GM19463 (cell line): ENCODE results near the gene HADHB.

Experiments used
- ATAC-seq: cut with Tn5 transposase; IDR thresholded peaks from one replicate; pipeline ENCODE4 v1.9.1; 2021; ENCODE audit warnings: mild to moderate bottlenecking, moderate library complexity; ENCODE audit not compliant: unreplicated experiment

HADHB gene

DNA sequence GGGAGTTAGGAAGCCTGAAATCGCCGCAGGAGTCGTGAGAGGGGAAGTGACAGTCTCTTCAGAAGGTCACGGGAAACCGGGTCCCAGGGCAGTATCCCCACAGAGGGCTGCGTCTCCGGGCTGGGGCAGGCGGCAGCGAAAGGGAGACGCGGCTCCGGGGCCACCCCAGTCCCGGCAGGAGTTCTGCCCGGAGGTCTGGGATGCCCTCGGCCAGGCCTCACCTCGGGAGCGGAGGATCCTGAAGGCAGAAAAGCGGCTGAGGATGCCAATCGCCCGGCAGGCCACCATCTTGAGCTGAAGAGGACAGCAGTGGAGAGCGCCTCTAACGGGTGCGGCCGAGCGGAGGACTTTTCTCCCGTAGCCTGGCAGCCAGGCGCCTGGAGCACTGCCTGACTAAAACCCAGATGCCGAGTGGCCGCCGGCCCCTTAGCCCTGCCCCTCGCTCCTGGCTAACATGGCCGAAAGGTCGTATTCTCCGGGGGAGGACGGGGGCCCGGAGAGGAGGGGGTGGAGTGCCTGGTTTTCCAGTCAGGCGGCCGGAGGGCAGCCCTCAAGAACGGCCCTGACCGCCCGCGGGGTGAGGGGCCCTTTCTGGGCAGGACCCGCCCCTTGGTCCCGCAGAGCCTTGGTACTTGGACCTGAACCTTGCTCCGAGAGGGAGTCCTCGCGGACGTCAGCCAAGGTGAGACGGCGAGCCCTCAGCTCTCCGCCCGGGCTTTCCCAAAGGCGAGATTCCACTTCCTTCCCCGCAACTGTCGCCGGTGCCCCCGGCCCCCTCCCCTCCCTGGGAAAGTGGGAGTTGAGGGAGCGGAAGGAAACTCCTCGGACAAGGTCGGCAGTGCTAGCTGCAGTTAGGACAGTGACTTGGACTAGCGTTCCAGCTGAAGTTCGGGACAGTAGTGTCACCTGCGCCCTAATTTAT is at the start of gene HADHB, which contains the start of gene HADHA:
TSS of gene HADHB (plus strand) at position 631 of the 922 bp plus-strand sequence. CDS start 9,316 bp downstream, outside the sequence.
TSS of gene HADHA (minus strand) at position 324 of the 922 bp plus-strand sequence. CDS start at position 288, 36 bp downstream.
- peak; percentile 71 for ATAC-seq

DNA sequence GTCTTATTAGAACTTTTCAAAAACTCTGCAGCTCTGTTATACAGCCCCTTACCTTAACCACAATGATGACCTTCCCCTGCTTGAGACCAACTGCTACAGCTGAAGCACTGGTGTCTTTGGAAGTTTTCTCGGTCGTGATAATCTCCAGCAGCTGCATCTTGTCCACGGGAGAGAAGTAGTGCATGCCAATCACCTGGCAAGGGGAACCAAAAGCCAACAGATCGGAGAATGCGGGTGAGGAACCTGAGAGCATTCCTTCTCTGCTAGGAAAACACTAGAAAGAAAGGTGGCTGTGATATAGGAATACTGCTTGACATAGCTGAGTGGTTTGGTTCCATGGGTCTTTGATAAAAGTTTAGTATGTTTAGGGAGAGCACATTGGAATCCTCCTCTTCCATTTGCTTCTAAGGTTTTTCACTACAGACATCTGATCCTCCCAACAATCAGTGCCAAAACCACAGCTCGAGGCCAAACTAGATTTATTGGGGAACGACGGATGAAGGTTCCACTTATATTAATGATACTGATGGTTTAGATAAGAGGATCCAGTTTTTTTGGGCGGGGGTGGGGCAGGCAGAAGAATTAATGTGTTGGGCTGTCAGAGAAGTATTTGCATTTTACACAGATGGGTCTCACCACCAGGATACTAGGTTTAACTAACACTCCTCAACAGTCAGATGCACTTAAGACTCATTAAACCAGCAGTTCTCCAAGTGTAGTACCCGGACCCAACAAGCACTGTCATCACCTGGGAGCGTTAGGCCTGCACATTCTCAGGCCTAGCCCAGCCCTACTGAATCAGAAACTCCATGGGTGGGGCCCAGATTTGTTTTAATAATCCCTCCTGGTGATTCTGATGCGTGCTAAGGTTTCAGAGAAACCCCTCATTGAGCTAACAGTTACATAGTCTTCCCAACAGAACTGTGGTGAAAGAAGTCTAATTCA is 49.4 kb upstream of the HADHB start:
- no peak for ATAC-seq

DNA sequence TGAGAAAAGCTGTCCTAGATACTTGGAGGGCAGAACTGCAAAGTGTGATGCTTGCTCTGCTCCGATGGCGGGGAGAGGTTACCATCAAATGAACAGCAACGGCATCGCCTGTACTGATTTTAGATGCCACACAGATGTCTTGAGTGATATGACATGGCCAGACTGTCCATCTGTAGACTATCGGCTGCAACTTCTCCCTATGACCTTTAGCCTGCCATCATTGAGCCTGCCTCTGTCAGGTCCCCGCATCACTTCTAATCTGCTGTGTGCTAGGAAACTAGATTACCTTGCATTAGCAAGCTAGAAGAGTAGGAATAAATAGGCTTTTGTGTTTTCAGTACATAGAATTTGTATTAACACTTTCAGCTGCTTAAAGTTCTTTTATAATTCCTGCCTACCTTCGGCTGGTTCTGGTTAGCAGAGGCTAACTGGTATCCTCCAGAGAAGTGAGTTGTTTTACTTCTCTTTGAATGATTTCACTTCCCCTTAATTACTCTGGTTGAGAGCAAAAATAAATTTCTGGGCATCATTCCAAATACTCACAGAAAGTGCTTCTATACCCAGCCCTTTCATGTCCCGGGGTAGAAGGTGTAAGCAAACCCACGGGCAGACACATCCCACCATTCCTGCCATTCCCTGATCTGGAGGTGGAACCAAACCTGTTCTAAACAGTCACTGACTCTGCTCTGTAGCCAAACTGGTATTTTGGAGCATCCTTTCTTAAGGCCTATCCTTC is 47.9 kb upstream of the HADHB start:
- no peak for ATAC-seq

DNA sequence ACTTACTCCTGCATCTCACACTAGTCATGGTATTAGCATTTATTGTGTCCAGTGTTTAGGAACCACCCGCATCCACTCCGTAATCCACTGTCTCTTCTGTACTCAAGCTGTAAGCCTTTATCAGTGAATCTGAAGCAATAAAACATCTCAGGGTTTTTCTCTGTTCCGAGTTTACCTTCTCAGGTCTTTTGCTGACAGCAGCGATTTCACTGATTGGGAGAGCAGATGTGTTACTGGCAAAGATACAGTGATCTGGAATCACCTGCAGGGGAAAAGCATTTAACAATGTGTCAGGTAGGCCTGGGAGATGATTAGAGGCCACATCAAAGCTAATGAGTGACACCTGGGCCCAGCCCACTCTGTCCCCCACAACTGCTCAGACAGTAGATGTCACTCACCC is 47.2 kb upstream of the HADHB start:
- no peak for ATAC-seq

DNA sequence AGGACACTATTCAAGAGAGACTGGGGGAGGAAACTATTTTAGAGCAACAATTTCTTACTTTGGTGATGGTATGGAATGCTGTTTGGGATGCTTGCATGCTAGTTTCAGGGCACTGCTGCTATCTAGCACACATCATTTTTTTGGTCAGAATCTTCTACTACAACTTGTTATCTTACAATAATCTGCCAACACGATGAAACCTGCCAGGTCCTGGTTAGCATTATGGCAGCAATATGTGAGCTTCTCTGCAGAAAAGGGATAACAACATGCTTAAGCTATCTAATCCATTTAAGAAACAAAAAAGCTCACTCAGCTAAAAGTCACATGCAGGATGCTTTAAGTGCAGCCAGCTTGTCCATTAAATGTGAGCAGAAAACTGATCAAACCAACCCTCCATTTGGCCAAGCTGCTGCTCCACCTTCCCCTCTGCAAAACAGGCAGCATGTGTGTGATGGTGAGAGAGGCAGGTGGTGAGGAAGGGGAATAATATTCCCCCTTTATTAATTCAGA is 41.7 kb upstream of the HADHB start:
- no peak for ATAC-seq

DNA sequence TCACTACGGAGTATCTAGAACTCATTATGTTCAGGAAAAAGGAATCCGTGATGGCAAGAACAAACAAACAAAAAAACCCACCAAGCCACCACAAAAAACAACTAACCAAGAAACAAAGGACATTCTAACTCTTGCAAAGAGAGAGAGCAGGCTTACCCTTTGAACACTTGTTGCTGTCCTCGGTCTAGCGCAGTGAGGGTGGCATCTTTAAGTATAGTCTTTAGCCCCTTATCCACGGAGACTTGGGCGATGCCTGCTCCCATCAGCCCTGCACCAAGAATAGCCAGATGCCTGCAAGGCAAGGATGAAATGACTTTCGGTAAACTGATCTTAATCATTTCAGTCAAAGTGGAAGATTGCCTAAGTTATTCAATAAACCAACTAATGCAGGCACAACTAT is 40.8 kb upstream of the HADHB start:
- no peak for ATAC-seq

DNA sequence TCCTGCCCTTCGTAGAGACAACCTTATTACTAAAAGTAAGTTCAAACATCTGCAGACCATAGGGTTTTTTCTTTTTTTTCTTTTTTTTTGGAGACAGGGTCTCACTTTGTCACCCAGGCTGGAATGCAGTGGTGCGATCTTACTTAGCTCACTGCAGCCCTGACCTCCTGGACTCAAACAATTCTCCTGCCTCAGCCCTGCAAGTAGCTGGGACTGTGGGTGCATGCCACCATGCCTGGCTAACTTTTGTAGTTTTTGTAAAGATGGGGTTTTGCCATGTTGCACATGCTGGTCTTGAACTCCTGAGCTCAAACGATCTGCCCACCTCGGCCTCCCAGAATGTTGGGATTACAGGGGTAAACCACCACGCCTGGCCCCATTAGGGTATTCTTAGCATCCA is 32.7 kb upstream of the HADHB start:
- no peak for ATAC-seq

DNA sequence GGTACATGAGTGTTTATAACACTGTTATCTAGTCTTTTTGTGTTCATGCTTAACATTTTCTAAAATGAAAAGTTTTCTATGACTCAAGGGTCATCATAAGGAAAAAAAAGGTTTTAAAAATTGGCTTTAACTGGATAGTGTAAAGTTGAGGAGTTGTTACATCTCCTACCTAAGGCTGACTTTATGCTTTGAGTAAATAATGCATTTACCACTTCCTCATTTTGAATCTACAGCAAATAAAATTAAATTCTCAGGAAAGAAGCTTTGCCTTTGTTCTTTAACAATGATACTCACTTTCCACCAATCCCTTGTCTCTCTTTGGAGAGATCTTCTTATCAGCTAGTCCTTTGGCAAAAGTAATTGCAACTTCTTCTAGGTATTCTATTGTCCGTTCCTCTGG is 30.0 kb upstream of the HADHB start:
- no peak for ATAC-seq

DNA sequence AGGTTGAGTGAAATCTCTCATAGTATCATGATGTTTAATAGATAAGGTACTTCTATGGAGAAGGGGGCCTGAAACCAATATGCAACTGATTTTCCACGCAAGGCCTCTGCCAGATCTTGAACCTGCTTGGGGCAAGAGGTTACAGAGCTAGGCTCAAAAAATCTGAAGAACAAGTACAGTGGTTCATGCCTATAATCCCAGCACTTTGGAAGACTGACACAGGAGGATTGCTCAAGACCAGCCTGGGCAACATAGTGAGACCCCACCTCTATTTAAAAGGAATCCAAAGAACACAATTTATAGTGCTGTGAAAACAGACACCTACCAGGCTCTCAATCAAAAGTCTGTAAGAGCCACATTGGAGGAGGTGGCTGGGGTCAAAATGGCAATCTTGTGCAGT is 28.9 kb upstream of the HADHB start:
- no peak for ATAC-seq

DNA sequence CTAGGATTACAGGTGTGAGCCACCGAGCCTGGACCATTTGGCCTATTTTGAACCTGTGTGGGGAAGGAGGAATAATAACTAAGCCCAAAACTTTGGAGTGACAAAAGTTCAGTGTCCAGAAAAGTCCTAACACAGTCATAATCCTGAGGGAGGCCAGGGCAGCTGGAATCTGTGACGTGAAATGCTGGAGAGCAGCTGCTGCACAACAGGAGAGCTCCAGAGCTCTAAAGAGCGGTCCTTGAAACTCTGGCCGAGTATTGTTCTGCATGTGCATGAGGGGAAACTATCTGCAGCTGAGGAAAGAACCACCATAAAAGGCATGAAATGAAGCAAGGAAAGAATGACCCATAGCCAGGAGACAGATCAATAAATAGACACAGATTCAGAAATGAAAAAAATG is 28.2 kb upstream of the HADHB start:
- ATAC-seq = no peak

DNA sequence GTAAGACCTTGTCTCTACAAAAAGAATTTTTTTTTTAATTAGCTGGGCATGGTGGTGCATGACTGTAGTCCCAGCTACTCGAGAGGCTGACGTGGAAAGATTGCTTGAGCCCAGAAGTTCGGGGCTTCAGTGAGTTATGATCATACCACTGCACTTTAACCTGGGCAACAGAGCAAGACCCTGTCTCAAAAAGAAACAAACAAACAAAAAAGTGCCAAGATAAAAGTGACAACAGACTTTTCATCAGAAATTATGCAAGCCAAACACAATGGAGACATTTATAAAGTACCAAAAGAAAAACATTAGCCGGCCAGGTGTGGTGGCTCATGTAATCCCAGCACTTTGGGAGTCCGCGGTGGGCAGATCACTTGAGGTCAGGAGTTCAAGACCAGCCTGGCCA is 27.0 kb upstream of the HADHB start:
- no peak for ATAC-seq

DNA sequence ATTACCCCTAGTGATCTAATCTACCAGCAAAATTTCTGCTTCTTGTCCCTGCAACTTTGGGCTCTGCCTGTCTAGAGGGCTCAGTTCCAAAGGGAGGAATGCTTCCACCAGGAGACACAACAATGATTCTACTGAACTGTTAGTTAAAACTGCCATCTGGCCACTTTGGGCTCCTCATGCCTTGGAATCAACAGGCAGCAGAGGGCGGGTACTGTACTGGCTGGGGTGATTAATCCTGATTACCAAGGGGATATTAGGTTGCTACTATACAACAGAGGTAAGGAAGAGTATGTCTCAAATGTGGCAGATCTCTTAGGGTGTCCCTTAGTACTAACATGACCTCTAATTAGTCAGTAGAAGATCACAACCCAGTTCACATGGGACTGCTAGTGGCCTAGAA is 21.7 kb upstream of the HADHB start:
- ATAC-seq = no peak

DNA sequence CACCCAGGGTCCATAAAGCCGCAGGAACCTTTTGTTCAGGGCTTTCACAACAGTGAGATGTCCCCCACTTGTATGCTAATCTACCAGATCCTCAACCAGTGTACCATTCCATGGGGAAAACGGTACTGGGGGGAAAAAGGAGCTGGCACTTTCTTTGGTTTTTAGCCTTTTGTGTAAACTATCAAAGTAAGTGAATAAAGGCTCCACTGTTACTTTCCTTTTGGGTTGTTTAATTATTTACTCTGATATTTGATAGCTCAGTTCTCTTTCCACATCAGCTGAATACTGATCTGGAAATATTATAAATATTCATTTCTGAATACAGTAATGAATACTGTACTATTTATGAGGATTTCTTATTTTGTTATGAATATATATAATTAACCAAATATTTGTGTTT is 20.6 kb upstream of the HADHB start:
- no peak for ATAC-seq

DNA sequence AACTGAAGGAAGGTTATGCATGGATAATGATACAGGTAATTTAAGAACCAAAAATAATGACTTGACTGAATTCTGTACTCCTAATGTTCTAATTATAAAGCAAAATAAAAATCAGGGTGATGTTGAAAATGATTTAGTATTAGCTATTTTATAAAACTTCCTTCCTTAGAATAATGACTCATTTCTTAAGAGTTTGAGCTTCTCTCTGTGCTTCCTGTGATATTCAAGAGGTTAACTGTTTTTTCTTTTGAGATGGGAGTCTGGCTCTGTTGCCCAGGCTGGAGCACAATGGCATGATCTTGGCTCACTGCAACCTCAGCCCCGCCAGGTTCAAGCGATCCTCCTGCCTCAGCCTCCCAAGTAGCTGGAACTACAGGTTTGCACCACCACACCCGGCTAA is 15.1 kb upstream of the HADHB start:
- no peak for ATAC-seq

DNA sequence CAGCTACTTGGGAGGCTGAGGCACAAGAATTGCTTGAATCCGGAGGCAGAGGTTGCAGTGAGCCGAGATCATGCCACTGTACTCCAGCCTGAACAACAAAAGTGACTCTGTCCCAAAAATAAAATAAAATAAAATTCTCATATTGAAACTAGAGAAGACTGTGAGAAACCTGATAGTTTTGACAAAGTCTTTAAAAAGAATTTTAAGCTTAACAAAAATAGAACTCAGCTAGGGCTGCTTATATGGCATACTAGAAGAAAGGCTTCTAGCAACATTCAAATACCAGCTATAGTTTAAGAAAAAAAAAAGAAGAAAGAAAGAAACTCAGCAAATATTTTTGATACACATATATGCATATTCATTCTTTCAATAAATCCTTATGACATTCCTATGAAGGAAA is 13.9 kb upstream of the HADHB start:
- ATAC-seq = no peak

DNA sequence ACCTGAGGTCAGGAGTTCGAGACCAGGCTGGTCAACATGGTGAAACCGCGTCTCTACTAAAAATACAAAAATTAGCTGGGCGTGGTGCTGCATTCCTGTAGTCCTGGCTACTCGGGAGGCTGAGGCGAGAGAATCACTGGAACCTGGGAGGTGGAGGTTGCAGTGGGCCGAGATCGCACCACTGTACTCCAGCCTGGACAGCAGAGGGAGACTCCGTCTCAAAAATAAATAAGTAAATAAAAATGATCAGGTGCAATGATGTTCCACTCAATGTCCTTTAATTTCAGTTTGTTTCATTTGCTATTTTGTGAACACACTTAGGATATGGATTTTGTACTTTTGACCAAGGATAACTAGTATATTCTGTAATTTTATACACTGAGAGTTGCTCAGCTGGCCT is 9.7 kb upstream of the HADHB start:
- no peak for ATAC-seq

DNA sequence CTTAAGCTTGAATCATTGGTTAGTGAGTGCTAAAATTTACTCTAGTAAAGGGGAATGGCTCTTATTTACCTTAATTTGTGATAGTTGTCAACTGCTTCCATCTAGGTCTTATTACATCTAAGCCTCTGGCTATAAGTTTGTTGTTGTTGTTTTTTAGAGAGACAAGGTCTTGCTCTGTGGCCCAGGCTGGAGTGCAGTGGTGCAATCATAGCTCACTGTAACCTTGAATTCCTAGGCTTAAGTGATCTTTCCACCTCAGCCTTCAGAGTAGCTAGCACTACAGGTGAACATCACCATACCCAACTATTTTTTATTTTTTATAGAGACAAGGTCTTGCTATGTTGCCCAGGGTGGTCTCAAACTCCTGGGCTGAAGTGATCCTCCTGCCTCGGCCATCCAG is 6.9 kb upstream of the HADHB start:
- ATAC-seq = no peak

DNA sequence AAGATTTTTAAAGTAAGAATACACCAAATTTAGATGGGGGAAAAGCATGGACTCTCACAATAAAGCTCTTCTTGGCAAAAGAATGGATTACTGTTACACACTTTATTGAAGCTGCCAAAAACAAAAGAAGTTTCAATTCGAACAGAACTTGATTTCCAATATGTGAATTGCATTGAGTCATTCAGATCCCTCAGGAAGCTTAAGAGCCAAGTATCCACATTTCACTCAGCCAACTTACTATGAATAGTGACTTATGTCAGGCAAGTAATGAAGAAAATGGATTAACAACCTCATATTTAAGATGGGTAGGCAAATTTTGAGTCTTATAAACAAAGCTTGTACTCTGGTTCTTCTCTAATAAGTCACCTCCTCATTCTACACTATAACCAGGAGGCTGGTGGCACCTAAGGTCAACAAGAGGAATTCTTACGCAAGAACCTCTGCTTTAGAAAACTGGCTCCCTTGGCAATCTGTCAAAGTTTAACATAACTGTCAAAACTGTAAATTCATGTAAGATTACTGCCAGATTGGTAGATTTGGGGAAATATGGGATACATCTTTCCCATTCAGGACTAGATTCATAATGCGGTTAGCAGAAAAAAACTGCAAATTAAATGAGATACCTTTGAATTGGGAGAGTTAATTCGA is 6.3 kb upstream of the HADHB start:
- ATAC-seq = no peak

DNA sequence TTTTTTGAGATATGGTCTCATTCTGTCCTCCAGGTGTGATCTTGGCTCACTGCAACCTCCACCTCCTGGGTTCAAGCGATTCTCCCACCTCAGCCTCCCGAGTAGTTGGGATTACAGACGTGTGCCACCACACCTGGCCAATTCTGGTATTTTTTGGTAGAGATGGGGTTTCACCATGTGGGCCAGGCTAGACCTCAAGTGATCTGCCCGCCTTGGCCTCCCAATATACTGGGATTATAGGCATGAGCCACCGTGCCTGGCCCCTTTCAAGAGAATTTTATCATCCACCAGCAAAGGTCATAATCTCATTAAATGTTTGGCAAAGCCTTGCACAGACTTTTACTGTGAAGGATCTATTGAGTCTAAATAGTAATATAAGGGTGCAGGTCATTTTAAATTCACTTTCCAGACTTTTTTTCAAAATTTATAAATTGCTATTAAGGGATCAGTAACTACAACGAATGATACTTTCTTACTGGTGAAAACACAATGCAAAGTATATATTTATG is 2.8 kb upstream of the HADHB start:
- no peak for ATAC-seq
